Mammary epithelial cell (primary cell): ENCODE data around the gene MAP4.

Experiments
- CTCF ChIP-seq, 2 donors: IDR thresholded peaks in 1 of 2; conservative IDR thresholded peaks in 1 of 2; 2 replicates each; pipeline ENCODE4 v1.5.1; 2011 to 2012; ENCODE audit warnings: inconsistent platforms in 2 of 2, low read length in 2 of 2, mild to moderate bottlenecking in 2 of 2, control low read depth in 1 of 2, low read depth in 1 of 2; ENCODE audit not compliant: insufficient read depth in 1 of 2; ENCODE audit errors: extremely low read depth in 1 of 2
- EZH2 ChIP-seq: IDR thresholded peaks from 2 replicates; pipeline ENCODE4 v1.6.1; 2012; ENCODE audit warnings: low read length, inconsistent platforms, borderline replicate concordance

- TF ChIP-seq CTCF (conservative IDR thresholded peaks at IDR 0.05 in 1 of 2, IDR thresholded peaks at IDR 0.05 in 1 of 2; ENCODE audit: extremely low read depth in 1 of 2, insufficient read depth in 1 of 2, low read depth in 1 of 2, low read length in 2 of 2) (no peak), EZH2 (no peak)
Measured at GRCh38 chr3:47867451-47868044, 148.7 kb downstream of the MAP4 start.
